ENCODE results near the gene SGF29. TPM values are rescaled to one million over a fixed set of nuclear protein-coding genes. Genes with fewer than 3 reads are reported as not detected.

The SGF29 gene
- total and polyA plus RNA-seq, 2 of the 8 experiments (the other 6 are each of a cell fraction or from before 2014, with no cell fraction given): 3.1 to 22.7 TPM

DNA sequence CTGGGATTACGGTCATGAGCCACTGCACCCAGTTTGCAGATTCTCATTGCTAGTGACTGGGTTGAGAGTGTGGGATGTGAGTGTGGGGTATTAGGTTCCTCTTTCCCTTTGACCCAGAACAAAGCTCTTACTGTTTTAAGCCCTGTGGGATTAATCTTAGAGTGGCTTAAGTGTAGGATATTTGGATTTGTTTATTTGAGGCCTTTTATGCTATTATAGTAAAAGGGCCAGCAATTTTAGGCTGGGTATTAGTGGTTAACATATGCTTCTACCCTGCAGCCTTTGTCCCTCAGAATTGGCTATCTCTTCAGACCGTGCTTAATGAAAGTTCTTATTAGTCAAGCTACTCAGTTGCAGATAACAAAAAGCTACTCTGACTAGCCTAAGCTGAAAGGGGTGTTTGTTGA lies 3.2 kb downstream of the SGF29 start:
- Histone ChIP-seq H2AFZ (ENCODE audit: low read length) (no peak overlapping the region), H3K4me2 (ENCODE audit: insufficient read depth in 1 of 2, low read depth in 2 of 2, low read length in 2 of 2) (no peak overlapping the region), H2BK15ac (ENCODE audit: low read length) (no peak overlapping the region), H2BK5ac (ENCODE audit: low read depth, low read length) (no peak overlapping the region), H3K14ac (ENCODE audit: insufficient read length) (no peak overlapping the region), H3K27me3 (replicated peaks in 1 of 4; ENCODE audit: control insufficient read depth in 3 of 4, extremely low read depth in 1 of 4, insufficient read depth in 3 of 4, low read length in 3 of 4) (no peaks in the 10 kb centered on the region), H3K23ac (ENCODE audit: insufficient read length) (no peak overlapping the region), H3K79me1 (ENCODE audit: low read depth, low read length) (no peaks in the 10 kb centered on the region; the same call in 1 of the 2 replicates), H2BK12ac (ENCODE audit: low read depth, low read length) (no peak overlapping the region), H3K79me2 (ENCODE audit: control insufficient read depth in 1 of 2, insufficient read depth in 2 of 2, low read length in 2 of 2) (peaks cover 0 to 3% of the 10 kb centered on the region in 2 experiments; a peak in 2 of 4 replicates), H4K8ac (ENCODE audit: extremely low read depth, insufficient read depth, low read length) (no peak overlapping the region), H2BK120ac (replicated peaks; ENCODE audit: low read depth, low read length) (no peak overlapping the region), H3K4me3 (ENCODE audit: extremely low read depth in 1 of 4, insufficient read depth in 2 of 4, low read depth in 3 of 4, low read length in 4 of 4) (no peak overlapping the region), H3K56ac (replicated peaks; ENCODE audit: insufficient read length, low read depth, low read length) (no peak overlapping the region), H3K27ac (ENCODE audit: low read depth, low read length) (no peak overlapping the region), H3K4ac (replicated peaks; ENCODE audit: insufficient read length, low read depth, low read length) (no peak overlapping the region), H3K36me3 (ENCODE audit: control insufficient read depth in 2 of 4, insufficient read depth in 4 of 4, low read length in 3 of 4) (no peaks in the 10 kb centered on the region; a peak in 1 of 8 replicates), H4K20me1 (replicated peaks in 1 of 2; ENCODE audit: control insufficient read depth in 1 of 2, insufficient read depth in 2 of 2, low read length in 2 of 2) (peaks cover 0 to 2% of the 10 kb centered on the region in 2 experiments), H4K5ac (ENCODE audit: insufficient read length, low read depth, low read length) (no peak overlapping the region), H2BK20ac (ENCODE audit: low read length) (no peak overlapping the region), H4K91ac (replicated peaks; ENCODE audit: insufficient read length, low read length) (no peak overlapping the region), H3K9me3 (ENCODE audit: insufficient read depth in 2 of 2, low read depth in 1 of 2, low read length in 1 of 2) (no peaks in the 10 kb centered on the region), H3K18ac (ENCODE audit: extremely low read depth, low read length) (no peak overlapping the region), H3K9ac (replicated peaks in 1 of 4; ENCODE audit: extremely low read depth in 1 of 4, low read depth in 3 of 4, low read length in 3 of 4) (no peak overlapping the region), H2AK5ac (ENCODE audit: low read depth, low read length) (no peak overlapping the region), H3K4me1 (replicated peaks in 1 of 4; ENCODE audit: control insufficient read depth in 3 of 4, insufficient read depth in 4 of 4, low read length in 3 of 4) (no peaks in the 10 kb centered on the region), H3K23me2 (ENCODE audit: low read depth, low read length) (no peaks in the 10 kb centered on the region)
- CTCF ChIA-PET (ENCODE audit: partially characterized antibody): interaction anchor here (0.6 to 1.1 kb wide), 3 partner anchors 18 to 40 kb away, joined by 3 to 4 read pairs (median 3); no protein-coding TSS in a partner anchor
- FAIRE-seq: no peak
- POLR2A ChIA-PET (ENCODE audit: partially characterized antibody): interaction anchor here (0.8 to 1.5 kb wide), 2 partner anchors 16 to 36 kb away, joined by 4 read pairs; no protein-coding TSS in a partner anchor
- WGBS, 2 experiments (ENCODE audit: extremely low coverage in 1 of 2, insufficient coverage in 1 of 2, insufficient read length in 1 of 2, insufficient replicate concordance in 2 of 2, low coverage in 1 of 2, low lambda C conversion rate in 2 of 2, missing lambda C conversion rate in 1 of 2): 93% methylated on average over 2 of the region's 2 CpGs; no CpG with 5 or more reads in 1 of the 2 experiments
- DNase-seq (ENCODE audit: low read depth in 1 of 2, low spot score in 2 of 2): no peak
- TF ChIP-seq GABPA (IDR thresholded peaks at IDR 0.05; ENCODE audit: borderline replicate concordance, insufficient read depth, low read length) (no peak), SIRT6 (IDR thresholded peaks at IDR 0.05; ENCODE audit: low read length) (no peak), CHD2 (IDR thresholded peaks at IDR 0.05; ENCODE audit: low read length) (no peak), BACH1 (IDR thresholded peaks at IDR 0.05; ENCODE audit: low read length) (no peak)
- TF ChIP-seq, protein P1, sequence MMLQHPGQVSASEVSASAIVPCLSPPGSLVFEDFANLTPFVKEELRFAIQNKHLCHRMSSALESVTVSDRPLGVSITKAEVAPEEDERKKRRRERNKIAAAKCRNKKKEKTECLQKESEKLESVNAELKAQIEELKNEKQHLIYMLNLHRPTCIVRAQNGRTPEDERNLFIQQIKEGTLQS (IDR thresholded peaks at IDR 0.05; ENCODE audit: insufficient read depth, low read depth, low read length): no peak

All from H1 (cell line).